ENCODE data around the gene ZNF81.

DNA sequence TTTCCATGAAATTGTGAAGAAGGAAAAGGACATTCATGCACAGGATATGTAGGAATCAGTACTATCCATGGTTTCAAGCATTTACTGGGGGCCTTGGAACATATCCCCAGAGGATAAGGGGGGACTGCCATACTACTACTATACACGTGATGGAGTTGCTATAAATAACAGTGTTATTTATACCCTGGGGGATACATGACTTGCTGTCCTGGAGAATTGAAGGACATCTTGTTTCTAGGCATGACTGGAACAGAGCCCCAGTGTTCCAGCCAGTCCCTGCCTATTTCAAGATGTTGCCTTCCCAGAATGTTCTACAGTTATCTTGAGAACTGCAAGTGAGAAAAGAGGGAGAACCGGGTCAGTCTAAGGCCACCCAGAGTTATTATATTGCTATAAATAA lies 39.6 kb upstream of the ZNF81 start:
- TF ChIP-seq, protein P1, sequence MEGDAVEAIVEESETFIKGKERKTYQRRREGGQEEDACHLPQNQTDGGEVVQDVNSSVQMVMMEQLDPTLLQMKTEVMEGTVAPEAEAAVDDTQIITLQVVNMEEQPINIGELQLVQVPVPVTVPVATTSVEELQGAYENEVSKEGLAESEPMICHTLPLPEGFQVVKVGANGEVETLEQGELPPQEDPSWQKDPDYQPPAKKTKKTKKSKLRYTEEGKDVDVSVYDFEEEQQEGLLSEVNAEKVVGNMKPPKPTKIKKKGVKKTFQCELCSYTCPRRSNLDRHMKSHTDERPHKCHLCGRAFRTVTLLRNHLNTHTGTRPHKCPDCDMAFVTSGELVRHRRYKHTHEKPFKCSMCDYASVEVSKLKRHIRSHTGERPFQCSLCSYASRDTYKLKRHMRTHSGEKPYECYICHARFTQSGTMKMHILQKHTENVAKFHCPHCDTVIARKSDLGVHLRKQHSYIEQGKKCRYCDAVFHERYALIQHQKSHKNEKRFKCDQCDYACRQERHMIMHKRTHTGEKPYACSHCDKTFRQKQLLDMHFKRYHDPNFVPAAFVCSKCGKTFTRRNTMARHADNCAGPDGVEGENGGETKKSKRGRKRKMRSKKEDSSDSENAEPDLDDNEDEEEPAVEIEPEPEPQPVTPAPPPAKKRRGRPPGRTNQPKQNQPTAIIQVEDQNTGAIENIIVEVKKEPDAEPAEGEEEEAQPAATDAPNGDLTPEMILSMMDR (conservative IDR thresholded peaks at IDR 0.05; ENCODE audit: low read depth, low read length): no peak
- TF ChIP-seq POLR2A (IDR thresholded peaks at IDR 0.05; ENCODE audit: low read depth, low read length): no peak
- no peak for TF ChIP-seq MXI1 (IDR thresholded peaks at IDR 0.05; ENCODE audit: borderline replicate concordance, low read depth, low read length)
- TF ChIP-seq MAZ (IDR thresholded peaks at IDR 0.05; ENCODE audit: borderline replicate concordance, low read depth, low read length): no peak
- no peak for TF ChIP-seq RFX5 (IDR thresholded peaks at IDR 0.05; ENCODE audit: low read depth, low read length)
- no peak for TF ChIP-seq CEBPB (IDR thresholded peaks at IDR 0.05; ENCODE audit: low read depth, low read length)
- no peak for TF ChIP-seq RAD21 (IDR thresholded peaks at IDR 0.05; ENCODE audit: low read length)
- no peak for TF ChIP-seq RCOR1 (IDR thresholded peaks at IDR 0.05; ENCODE audit: insufficient replicate concordance, low read length)
- TF ChIP-seq SMC3 (IDR thresholded peaks at IDR 0.05; ENCODE audit: low read depth, low read length): no peak
- TF ChIP-seq MAFK (IDR thresholded peaks at IDR 0.05; ENCODE audit: low read depth, low read length): no peak
- TF ChIP-seq FOS (IDR thresholded peaks at IDR 0.05; ENCODE audit: low read depth, low read length): no peak
- TF ChIP-seq BHLHE40 (IDR thresholded peaks at IDR 0.05; ENCODE audit: low read depth, low read length): no peak
